Uterus (tissue), 2 donors: ENCODE results near the gene MAMLD1.

ENCODE experiments used
- POLR2A ChIP-seq, 2 donors: fragments of 450-650 bp; IDR thresholded peaks; one replicate each; pipeline ENCODE4 v1.6.1; 2016; ENCODE audit warnings: antibody characterized with exemption in 2 of 2, mild to moderate bottlenecking in 1 of 2, moderate library complexity in 1 of 2
- TF ChIP-seq, protein P1 (sequence below), 4 experiments: fragments of 200-600 bp in 2 of 4; fragments of 450-650 bp in 2 of 4; sonication (generic) in 2 of 4; IDR thresholded peaks; one replicate each; pipeline ENCODE4 v1.5.1; 2016 to 2019; ENCODE audit warnings: antibody characterized with exemption in 4 of 4, mild to moderate bottlenecking in 2 of 4, moderate library complexity in 1 of 4

GRCh38 chrX:150540965-150541364 is 177.8 kb downstream of the MAMLD1 start:
- TF ChIP-seq, protein P1, sequence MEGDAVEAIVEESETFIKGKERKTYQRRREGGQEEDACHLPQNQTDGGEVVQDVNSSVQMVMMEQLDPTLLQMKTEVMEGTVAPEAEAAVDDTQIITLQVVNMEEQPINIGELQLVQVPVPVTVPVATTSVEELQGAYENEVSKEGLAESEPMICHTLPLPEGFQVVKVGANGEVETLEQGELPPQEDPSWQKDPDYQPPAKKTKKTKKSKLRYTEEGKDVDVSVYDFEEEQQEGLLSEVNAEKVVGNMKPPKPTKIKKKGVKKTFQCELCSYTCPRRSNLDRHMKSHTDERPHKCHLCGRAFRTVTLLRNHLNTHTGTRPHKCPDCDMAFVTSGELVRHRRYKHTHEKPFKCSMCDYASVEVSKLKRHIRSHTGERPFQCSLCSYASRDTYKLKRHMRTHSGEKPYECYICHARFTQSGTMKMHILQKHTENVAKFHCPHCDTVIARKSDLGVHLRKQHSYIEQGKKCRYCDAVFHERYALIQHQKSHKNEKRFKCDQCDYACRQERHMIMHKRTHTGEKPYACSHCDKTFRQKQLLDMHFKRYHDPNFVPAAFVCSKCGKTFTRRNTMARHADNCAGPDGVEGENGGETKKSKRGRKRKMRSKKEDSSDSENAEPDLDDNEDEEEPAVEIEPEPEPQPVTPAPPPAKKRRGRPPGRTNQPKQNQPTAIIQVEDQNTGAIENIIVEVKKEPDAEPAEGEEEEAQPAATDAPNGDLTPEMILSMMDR (IDR thresholded peaks at IDR 0.05) = no peak
- TF ChIP-seq POLR2A (IDR thresholded peaks at IDR 0.05) = no peak
